22Rv1 (cell line): ENCODE data around the gene HTRA3.

Source experiments
- CTCF ChIP-seq: fragments of 450-650 bp; IDR thresholded peaks from 2 replicates; pipeline ENCODE4 v1.5.1; 2017; ENCODE audit warnings: mild to moderate bottlenecking
- ZFX ChIP-seq: fragments of 450-650 bp; IDR thresholded peaks from 2 replicates; pipeline ENCODE4 v1.6.1; 2017; ENCODE audit warnings: antibody characterized with exemption, borderline replicate concordance

GRCh38 chr4:8244931-8245460 lies 24.6 kb upstream of the HTRA3 start:
- TF ChIP-seq CTCF (no peak), ZFX (no peak)
